Vagina (tissue), 2 donors: Measurements from ENCODE around the gene SFXN4.

ENCODE experiments used
- CTCF ChIP-seq, 3 experiments: fragments of 450-650 bp in 2 of 3; fragments of 200-600 bp in 1 of 3; sonication (generic) in 1 of 3; IDR thresholded peaks; one replicate each; pipeline ENCODE4 v1.5.1; 2017 to 2019; ENCODE audit warnings: antibody characterized with exemption in 3 of 3, mild to moderate bottlenecking in 2 of 3, moderate library complexity in 2 of 3
- POLR2A ChIP-seq, 2 donors: fragments of 450-650 bp; IDR thresholded peaks; one replicate each; pipeline ENCODE4 v1.6.1; 2017; ENCODE audit warnings: antibody characterized with exemption in 2 of 2, mild to moderate bottlenecking in 2 of 2, moderate library complexity in 2 of 2
- POLR2AphosphoS5 ChIP-seq, 2 donors: sonication (generic); formaldehyde crosslinking; IDR thresholded peaks; one replicate each; pipeline ENCODE4 v1.9.0; 2017; ENCODE audit warnings: antibody characterized with exemption in 2 of 2, mild to moderate bottlenecking in 2 of 2, low read depth in 1 of 2; ENCODE audit not compliant: insufficient read depth in 1 of 2

GRCh38 chr10:119197921-119198320 is 32.4 kb upstream of the SFXN4 start:
- no peak for TF ChIP-seq CTCF (IDR thresholded peaks at IDR 0.05)
- TF ChIP-seq POLR2AphosphoS5 (IDR thresholded peaks at IDR 0.05; ENCODE audit: insufficient read depth in 1 of 2, low read depth in 1 of 2): peak in 1 of 2 donors; percentile 80
- TF ChIP-seq POLR2A (IDR thresholded peaks at IDR 0.05): no peak
